GM18502 (cell line): ENCODE results near the gene BRIP1.
"Not testable (repeated sequence)": the region's sequence is repeated elsewhere in the genome, so short reads cannot be mapped to it uniquely, and the experiment has no call there.

ENCODE experiments used
- ATAC-seq: cut with Tn5 transposase; IDR thresholded peaks from one replicate; pipeline ENCODE4 v1.9.1; 2021; ENCODE audit warnings: mild to moderate bottlenecking; ENCODE audit not compliant: unreplicated experiment, poor library complexity

The BRIP1 gene

DNA sequence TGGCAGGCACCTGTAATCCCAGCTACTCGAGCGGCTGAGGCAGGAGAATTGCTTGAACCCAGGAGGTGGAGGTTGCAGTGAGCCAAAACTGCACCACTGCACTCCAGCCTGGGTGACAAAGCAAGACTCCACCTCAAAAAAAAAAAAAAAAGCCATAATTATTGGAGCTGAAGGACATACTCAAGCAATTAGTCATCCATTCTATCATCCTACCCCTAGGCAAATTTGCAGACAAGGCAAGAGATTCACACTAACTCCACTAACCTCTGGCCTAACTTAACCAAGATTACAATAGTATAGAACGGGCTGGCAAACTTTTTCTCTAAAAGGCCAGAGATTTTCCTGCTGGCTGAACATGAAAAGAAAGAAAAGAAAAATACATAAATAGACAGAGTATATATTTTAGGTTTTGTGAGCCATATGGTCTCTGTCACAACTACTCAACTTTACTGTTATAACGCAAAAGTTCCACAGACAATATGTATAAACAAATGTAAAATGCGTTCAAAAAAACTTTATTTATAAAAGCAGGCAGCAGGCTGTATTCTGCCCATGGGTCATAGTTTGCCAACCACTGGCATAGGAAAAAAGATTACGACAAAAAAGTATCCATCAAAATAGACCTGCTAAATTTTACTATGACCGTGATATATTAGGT, 29.7 kb downstream of the BRIP1 start:
- no peak for ATAC-seq

DNA sequence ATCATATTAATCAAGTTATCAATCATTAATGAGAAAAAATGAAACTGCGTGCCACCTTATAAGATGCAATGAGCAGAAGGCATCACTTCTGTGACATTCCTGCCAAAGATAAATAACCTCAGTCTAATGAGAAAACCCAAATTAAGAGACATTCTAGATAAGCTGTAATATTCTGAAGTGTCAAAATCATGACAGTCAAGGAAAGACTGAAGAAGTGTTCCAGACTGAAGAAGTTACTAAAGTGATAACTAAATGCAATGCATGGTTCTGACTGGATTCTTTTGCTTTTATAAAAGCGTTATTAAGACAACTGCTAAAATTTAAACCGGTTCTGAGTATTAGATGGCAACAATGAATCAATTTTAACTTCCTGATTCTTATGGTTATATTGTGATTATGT, 30.9 kb downstream of the BRIP1 start:
- no peak for ATAC-seq

DNA sequence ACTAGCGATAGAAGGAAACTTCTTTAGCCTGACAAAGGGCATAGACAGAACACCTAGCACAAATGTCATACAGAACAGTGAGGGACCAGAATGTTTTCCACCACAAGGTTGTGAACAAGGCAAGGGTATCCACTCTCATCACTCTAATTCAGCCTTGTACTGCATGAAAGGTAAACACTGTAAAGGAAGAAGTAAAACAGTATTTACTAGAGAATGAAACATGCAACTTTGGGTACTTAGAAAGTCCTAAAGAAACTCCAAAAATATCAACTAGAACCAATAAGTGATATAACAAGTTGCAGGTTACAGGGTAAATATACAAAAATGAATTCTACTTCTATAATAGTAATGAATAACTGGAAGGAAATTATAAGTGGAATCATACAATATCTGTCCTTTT, 32.2 kb downstream of the BRIP1 start:
- no peak for ATAC-seq

DNA sequence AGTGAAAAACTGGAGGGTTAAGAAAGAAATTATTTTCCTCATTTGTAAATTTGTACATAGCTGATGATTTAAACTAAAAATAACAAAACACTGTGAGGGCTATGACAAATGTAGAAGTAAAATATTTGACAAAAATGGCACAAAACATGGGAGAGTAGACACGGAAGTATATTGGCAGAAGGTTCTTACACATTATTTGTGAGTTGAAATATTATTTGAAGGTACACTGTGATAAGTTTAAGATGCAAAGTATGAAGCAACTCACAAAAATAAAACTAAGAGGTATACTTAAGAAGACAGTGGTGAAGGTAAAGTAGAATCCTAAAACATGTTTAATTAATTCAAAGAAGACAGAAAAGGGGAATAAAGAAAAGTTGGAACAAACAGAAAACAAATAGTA, 34.6 kb downstream of the BRIP1 start:
- ATAC-seq: no peak

DNA sequence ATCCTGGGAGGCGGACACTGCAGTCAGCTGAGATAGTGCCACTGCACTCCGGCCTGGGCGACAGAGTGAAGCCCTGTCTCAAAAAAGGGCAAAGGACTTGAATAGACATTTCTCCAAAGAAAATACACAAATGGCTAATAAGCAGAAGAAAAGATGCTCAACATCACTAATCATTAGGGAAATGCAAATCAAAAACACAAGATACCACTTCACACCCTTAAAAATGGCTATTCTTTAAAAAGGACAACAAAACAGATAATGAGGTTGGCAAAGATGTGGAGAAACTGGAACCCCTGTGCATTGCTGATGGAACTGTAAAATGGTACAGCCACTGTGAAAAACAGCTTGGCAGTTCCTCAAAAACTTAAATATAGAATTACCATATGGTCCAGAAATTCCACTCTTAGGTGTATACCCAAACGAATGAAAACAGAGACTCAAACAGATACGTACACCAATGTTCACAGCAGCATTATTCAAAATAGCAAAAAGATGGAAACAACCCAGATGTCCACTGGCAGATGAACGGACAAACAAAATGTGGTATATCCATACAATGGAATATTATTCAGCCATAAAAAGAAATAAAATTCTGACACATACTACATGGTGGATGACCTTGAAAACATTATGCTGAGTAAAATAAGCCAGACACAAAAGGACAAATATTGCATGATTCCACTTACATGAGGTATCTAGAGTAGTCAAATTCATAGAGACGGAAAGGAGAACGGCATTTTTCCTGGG, 35.5 kb downstream of the BRIP1 start:
- no peak for ATAC-seq

DNA sequence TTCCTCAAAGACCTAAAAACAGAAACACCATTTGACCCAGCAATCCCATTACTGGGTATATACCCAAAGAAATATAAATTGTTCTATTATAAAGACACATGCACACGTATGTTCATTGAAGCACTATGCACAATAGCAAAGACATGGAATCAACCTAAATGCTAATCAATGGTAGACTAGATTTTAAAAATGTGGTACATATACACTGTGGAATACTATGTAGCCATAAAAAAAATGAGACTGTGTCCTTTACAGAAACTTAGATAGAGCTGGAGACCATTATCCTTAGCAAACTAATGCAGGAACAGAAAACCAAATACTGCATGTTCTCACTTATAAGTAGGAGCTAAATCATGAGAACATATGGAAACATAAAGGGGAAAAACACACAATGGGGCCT, 36.5 kb downstream of the BRIP1 start:
- not testable (repeated sequence) for ATAC-seq

DNA sequence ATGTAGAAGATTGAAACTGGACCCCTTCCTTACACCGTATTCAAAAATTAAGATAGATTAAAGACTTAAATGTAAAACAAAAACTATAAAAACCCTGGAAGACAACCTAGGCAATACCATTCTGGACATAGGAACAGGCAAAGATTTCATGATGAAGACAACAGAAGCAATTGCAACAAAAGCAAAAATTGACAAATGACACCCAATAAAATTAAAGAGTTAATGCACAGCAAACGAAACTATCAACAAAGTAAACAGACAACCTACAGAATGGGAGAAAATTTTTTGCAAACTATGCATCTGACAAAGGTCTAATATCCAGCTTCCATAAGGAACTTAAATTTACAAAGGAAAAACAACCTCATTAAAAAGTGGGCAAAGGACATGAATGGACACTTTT, 37.1 kb downstream of the BRIP1 start:
- ATAC-seq: not testable (repeated sequence)

DNA sequence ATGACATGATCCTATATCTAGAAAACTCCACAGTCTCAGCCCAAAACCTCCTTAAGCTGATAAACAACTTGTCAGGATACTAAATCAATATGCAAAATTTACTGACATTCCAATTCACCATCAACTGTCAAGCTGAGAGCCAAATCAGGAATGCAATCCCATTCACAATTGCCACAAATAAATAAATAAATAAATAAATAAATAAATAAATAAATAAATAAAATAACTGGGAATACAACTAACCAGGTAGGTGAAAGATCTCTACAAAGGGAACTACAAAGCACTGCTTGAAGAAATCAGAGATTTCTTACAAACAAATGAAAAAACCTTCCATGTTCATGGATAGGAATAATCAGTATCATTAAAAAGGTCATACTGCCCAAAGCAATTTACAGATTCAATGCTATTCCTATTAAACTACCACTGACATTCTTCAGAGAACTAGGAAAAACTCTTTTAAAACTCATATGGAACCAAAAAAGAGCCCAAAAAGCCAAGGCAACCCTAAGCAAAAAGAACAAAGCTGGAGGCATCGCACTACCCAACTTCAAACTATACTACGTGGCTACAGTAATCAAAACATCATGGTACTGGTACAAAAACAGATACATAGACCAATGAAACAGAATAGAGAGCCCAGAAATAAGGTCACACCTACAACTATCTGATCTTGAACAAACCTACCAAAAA, 37.7 kb downstream of the BRIP1 start:
- no peak for ATAC-seq

DNA sequence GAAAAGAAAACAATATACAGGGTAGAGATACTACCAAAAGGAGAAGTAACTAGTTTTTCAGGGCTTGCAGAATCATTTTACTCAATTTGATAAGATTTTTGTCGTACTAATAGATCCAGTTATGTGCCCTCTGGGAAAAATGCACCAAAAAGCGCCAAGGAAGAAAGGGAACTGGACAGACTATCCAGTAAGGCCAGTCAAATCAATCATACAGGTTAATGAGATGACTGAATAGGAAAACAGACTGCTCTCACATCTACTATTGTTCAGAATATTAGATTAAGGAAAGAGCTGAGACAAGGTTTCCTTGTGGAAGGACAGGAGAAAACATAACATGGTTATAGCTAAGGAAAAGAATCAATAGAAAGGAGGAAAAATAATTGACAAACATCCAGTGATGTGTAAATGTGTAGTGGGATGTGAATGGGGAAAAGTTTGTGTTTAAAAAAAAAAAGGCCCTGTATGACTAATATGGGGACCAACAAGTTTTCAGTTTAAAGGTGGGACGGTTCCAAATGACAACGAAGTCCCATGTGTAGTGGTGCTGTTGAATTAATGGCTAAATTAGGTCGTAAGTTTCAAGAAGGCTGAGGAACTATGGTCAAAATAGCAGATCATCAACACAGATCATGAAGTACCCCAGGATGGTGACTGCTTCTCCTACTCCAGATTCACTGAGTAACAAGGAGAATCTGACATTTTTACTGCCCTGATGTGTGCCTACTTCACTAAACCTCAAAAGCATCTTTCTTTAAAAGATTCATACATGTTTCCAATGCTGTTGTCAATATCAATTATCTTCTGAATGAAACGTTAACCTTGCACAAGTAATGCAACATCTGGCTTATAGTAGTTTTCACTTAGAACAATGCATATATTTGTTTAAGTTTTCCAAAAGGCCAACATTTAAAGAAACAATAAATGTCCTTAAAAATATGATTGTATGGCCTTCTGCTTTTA, 40.7 kb downstream of the BRIP1 start:
- ATAC-seq: no peak

DNA sequence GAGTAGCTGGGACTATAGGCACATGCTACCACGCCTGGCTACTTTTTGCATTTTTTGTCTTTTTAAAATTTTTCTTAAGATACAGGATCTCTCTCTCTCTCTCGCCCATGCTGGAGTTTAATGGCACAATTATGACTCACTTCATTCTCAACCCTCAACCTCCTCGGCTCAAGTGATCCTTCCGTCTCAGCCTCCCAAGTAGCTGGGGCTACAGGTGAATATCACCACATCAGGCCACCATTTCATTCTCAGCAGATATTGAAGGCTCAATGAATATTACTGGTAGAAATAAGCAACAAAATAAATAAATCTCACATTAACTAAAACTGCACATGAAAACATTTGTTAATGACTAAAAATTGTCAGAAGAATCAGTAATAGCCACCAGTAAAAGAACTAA, 41.7 kb downstream of the BRIP1 start:
- ATAC-seq: no peak

DNA sequence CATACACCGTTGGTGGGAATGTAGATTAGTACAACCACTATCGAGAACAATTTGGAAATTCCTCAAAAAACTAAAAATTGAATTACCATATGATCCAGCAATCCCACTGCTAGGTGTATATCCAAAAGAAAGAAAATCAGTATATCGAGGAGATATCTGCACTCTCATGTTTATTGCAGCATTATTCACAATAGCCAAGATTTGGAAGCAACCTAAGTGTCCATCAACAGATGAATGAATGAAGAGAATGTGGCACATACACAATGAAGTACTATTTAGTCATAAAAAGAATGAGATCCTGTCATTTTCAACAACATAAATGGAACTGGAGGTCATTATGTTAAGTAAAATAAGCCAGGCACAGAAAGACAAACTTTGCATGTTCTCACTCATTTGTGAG, 44.1 kb downstream of the BRIP1 start:
- not testable (repeated sequence) for ATAC-seq

DNA sequence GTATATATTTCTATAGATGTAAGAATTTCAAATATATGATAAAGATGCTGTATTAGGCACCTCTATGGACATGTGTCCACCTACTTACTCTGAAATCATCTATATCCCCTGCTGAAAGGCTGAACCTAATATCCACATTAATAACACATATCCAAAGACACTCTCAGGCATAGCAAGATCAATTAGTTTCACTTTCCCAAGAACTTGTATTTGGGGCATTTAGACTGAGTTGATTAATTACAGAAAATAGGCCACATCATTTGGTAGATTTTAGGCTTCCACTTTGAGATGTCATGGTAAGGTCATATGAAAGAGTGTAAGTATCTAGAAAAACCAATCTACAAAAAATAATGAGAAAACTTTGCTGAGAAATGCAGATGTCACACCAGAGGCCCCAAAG, 45.1 kb downstream of the BRIP1 start:
- no peak for ATAC-seq

DNA sequence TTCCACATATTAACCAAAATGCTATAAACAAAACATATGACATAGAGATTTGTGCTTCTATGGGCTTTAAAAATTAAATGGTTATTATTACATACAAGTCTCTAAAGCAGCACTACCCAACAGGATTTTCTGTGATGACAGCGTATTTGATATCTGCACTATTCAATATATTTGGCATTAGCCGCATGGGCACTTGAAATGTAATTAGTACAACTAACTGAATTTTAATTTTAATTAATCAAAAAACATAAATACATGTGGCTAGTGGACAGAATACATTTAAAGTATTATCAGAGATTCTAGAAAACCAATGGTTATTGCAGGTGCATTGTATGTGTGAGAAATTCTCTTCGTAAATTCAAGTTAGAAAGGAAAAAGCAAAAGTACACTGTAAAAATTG, 45.9 kb downstream of the BRIP1 start:
- no peak for ATAC-seq

DNA sequence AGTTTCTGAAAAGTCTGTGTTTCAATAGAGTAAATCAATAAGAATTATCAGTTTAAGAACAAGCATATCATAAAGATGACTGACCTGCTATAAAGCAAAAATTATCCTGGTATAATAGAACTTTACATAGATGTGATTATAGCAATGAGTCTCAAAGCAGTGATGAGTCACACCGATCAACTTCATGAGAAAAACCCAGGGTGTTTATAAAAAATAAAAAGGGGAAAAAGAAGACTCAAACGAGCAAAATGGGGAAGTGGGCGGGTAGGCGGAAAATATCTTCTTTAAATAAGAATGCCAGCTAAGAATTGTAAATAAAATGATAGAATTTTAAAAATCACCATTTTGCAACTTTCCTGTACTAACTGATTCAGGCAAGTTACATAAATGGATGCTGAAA, 46.8 kb downstream of the BRIP1 start:
- ATAC-seq: no peak

DNA sequence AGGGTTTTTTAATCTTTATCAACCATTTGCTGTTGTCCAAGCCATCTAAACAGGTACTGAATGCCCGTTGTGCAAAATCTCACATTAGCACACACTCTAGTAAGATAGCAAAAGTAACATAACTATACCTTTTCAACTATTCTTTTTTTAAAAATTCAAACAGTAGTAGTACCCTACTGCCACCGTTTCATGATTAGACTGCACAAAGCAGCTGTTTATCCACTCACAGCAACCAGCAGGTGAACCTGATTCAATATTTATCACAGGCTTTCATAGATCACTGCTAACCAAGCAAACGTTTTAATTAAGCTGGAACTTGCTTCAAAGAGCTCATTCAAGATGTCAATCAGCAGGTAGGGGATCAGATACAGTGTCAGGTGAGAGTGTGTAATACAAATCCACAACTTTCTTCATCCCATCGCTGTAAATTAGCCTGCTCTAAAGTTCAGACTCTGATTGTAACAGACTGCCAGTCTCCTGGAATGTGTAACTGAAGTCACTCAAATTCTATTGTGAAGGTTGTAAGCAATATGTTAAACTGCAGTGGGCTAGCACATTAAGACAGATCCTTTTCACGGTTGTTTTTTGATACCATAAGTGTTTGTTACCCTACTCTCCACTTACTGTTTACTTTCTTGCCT, 47.3 kb downstream of the BRIP1 start:
- ATAC-seq: no peak

DNA sequence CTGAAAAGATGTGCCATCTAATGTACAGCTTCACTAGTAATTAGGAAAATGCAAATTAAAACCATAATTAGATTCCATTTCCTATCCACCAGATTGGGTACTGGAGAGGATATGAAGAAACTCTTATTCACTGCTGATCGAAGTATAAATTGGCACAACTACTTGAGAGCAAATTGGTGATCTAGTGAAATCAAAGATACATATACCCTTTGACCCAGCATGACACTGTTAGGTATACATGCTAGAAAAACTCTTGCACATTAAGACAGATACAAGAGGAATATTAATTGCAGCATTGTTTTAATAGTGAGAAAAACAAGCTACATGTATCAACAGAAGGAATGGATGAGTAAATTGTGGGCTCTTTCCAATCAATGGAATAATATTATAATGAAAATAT, 48.8 kb downstream of the BRIP1 start:
- no peak for ATAC-seq

DNA sequence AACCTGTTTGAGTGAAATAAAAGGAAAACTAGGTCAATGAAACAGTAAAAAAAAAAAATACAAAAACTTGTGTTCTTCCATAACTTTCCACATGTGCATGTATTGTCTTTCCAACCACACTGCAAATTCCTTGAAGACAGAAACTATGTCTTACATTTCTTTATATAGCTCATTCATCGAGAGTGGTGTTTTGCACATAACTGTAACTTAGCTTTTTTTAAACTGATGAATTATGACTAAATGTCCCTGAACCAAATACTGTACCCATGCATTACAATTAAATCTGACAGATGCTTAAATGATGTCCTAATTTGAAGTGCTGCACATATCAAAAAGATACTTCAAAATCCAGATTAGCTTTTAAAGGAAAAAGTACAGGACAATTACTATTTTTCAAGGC, 50.1 kb downstream of the BRIP1 start:
- no peak for ATAC-seq

DNA sequence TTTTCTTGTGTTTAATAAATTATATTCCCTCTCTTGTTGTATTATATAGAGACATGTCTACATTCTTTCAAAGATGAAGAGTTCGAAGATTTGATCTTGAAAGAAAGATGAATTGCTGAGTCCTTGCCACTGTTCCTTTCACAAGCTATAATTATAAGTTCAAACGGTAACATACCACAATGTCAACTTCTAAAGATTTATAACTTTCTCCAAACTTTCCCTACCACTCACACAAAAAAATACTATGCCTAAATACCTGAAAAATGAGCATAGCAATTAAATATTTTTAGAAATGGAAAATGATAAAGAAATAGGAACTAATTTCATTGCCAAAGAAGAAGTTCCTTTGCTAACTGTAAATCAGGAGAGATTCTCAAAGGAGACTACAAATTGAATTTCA, 50.6 kb downstream of the BRIP1 start:
- no peak for ATAC-seq

DNA sequence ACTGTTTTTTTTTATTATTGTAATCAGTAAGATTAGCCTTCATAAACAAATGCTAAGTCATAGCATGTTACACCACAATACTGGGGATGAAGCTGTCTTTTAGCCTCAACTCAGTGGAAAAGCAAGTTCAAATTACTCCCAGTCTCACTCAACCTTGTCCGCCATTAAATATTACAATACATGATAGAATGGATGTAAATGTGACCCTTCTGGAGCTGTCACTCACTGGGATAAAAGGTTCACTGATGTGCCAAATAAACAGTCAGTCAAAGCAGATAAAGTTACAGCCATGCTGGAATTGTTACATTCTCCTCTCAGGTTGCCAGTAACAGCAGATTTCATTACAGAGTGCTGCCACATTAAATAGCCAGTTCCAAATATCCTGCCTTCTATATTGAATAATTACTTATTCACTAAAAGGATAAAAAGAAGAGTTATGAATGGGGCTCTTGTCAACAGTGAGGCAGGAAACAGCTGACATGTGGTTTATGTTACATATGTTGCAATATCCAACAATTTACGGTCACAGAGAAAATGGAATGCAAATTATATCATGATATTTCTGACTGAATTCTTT, 53.4 kb downstream of the BRIP1 start:
- no peak for ATAC-seq

DNA sequence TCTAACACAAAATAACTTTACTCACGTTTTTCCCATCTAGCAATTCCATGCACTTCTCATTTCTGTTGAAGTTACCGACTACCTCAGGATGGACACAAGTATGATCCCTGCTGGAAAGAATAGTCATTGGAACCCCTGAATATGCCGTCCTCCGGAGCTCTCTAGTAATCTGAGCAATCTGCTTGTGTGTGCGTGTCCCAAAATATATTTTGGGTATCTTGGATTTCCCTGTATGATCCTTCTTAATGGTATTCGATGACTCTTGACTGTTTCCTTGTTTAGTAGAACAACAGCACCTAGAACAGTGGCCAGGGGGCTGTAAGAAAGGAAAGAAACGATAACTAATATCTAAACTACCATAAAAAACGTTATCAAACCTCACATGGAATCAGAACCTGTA, 54.9 kb downstream of the BRIP1 start:
- ATAC-seq: no peak
